HG02943 (cell line): ENCODE results near the gene LEMD2.
"Not testable (repeated sequence)": the region's sequence is repeated elsewhere in the genome, so short reads cannot be mapped to it uniquely, and the experiment has no call there.

Source experiments
- ATAC-seq: cut with Tn5 transposase; IDR thresholded peaks from one replicate; pipeline ENCODE4 v1.9.1; 2021; ENCODE audit warnings: mild to moderate bottlenecking, low read depth, moderate library complexity; ENCODE audit not compliant: unreplicated experiment

The LEMD2 gene

DNA sequence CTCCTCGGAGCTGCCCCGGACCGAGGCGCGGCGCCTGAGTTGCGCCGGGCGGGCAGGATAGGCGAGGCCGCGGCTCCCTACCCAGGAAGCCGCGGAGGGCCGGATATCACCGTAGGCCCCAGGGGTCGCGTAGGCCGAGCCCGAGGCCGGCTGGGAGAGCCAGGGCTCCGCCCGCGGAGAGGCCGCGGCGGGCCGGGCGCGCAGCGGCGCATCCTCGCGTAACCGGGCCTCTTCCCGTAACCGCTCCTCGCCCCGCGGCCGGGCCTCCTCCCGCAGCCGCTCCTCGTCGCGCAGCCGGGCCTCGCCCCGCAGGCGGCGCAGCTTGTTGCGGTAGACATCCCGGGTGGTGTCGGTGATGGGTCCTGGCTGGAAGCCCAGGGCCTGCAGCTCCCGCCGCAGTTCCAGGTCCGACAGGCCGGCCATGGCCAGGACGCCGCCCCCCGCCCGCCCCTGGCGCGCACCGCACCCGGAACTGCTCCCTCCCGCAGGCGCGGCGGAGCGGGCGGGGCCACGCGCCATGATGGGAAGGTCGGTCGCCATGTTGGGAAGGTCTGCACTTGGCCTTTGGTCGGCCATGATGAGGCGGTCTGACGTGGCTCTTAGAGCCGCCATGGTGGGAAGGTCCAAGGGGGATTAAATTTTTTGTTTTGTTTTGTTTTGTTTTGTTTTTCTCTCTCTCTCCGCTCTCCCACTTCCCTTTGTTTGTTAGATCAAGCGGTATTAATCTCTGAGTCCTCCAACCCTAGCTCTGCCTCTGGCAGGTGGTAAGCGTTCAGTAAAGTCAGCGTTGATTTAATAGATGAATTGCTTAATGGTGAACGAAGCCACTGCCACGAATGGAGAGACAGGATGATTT lies at the start of gene LEMD2:
Gene LEMD2, minus strand, starts transcription at position 437 of the 856 bp plus-strand sequence. Its CDS starts 14 bp downstream, at position 423.
- peak; percentile 79 for ATAC-seq

DNA sequence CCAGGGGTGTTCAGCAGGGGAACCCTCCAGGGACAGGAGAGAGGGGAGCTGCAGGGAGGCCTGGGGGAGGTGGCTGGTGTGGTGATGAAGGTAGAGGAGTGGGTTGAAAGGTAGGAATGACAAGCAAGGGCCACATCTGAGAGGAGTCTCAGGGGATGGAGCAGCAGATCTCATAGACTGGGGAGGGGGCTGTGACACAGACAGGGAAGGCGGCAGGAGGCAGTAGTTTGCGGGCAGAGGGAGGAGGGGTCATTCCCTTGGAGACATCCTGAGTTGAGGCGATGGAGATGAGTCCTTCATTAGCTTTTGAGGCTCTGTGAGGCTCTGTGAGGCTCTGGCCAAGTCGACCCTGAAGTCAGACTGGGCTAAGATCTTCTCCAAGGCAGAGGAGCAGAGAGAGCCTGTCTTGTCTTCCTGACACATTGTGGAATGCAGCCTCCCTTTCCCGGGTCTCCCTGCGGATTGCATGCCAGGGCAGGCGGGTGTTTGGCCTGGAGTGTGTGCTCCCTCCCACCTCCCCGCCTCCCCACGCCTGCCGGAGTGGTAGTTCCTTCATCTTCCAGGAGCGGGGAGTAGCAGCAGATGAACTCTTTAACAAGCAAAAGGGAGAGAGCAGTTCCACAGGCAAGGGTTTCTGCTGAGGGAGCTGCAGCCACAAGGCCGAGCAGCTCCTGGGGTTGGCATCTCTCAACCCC lies 49.2 kb upstream of the LEMD2 start:
- no peak for ATAC-seq

DNA sequence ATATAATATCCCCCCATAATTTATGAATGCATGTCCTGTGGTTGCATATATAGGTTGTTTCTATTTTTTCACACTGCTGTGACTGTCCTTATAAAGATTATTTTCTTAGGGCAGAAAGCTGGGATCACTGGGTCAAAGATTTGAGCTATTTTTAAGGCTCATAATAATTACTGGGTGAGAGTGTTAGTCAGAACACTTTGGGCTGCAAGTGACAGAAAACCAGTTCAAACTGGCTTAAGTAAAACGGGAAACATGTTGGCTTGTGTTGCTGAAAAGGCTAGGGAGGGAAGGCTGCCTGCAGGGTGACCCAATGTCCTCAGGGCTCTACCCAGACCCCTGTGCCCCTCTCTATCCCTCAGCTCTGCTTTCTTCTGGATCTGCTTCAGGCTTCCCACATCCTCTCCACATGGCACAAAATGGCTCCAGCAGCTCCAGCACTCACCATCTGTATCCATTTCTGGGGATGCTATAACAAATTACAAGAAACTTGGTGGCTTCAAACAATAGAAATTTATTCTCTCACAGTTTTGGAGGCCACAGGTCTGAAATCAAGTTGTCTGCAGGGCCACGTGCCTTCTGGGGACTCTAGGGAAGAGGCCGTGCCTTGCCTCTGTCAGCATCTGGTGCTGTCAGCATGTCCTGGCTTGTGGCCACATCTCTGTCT lies 48.0 kb upstream of the LEMD2 start:
- ATAC-seq, result no peak

DNA sequence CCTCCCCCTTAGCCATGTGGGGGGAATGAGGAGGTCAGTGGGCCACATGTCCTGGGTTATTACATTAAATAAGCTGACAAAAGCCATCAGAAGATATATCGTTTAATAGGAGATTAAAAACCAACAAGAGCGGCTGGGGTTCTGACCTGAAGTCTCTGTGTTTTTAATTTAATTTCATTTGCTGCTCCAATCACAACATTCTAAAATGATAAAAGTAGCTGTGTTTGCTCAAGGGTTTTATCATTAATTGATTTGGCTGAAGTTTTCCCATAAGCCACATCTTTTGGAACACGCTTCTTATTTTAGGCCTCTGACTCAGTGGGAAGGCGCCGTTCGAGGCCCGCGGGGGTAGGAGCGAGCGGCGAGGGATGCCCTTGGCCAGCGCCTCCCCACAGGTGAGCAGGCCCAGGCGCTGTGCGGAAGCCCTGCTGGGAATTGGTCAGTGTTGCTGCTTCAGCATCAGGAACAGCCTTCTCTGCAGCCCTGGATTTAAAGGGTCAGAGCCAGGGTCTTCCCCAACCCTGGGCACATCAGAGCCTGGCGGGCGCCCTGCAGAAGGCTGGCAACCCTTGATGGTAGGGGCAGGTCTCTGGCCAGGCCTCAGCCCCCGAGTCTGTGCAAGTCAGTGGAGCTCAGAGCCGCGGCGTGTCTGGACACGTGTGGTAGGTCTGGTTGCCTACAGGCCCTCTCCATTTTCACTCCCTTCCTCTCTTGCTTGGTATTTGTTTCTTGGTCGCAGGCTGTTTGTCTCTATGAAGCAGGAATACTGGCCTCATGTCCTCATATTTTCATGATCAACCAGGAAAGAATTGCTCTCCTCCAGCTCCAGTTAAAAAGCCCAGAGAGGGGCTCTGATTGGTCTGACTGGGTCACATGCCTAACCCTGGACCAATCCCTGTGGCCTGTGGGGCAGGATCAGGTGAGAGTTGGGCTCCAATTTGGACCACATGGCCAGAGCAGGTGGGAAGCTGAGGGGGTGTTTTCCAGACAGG lies 45.8 kb upstream of the LEMD2 start:
- ATAC-seq, result no peak

DNA sequence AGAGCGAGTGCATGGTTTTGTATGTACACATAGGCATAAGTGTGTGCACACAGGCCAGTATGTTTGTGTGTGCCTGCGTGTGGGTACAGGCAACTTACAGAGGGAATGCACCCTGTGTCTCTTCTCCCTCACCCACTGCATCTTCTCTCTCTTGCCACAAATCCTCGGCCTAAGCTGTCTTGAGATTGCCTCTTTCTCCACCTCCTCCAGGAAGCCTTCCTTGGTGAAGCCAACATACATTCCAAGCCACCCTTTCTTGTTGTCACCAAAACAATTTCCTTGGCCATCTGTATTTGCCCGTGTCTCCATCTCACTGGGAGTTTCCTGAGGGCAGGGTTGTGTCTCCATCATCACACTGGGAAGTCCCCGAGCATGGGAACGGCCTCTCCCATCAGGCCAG lies 44.7 kb upstream of the LEMD2 start:
- ATAC-seq, result no peak

DNA sequence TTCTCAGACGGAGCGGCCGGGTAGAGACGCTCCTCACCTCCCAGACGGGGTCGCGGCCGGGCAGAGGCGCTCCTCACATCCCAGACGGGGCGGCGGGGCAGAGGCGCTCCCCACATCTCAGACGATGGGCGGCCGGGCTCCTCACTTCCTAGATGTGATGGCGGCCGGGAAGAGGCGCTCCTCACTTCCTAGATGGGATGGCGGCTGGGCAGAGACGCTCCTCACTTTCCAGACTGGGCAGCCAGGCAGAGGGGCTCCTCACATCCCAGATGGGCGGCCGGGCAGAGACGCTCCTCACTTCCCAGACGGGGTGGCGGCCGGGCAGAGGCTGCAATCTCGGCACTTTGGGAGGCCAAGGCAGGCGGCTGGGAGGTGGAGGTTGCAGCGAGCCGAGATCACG lies 43.9 kb upstream of the LEMD2 start:
- not testable (repeated sequence) for ATAC-seq

DNA sequence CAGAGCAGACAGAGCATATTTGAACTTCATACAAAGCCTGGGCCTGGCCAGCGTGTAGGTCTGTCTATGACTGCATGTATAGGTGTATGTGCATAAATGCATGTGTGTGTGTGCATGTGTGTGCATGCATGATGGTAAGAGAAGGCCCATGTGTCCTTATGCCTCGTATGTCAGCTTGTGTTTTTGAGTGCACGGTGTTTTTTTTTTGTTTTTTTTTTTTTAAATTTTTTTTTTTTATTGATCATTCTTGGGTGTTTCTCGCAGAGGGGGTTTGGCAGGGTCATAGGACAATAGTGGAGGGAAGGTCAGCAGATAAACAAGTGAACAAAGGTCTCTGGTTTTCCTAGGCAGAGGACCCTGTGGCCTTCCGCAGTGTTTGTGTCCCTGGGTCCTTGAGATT lies 42.8 kb upstream of the LEMD2 start:
- ATAC-seq, result not testable (repeated sequence)

DNA sequence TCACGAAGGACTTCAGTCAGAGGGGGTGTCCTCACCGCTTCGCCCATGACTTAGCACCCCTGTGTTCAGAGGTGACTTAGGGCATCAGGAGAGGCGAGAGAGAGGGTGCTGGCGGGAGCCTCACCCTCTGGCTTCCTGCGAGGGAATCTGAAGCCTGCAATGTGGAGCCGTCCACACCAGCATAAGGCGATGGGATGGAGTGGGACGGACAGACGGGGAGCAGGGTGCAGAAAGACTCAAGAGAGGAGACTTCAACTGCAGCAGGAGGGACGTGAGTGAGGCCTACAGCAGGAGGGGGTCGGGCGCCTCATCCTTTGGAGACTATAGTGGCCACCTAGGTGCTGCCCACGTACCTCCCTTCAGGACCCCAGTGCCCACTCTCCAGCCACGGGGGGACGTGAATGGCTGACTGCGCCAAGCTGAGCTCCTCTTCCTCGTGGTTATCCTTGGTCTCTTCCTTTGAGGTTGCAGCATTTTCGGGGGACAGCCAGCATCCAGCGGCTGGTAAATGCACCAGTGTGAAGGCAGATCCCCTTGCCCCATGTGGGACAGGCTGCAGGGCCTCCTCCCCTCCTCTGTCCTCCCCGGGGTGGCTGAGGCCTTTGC lies 41.8 kb upstream of the LEMD2 start:
- ATAC-seq, result no peak

DNA sequence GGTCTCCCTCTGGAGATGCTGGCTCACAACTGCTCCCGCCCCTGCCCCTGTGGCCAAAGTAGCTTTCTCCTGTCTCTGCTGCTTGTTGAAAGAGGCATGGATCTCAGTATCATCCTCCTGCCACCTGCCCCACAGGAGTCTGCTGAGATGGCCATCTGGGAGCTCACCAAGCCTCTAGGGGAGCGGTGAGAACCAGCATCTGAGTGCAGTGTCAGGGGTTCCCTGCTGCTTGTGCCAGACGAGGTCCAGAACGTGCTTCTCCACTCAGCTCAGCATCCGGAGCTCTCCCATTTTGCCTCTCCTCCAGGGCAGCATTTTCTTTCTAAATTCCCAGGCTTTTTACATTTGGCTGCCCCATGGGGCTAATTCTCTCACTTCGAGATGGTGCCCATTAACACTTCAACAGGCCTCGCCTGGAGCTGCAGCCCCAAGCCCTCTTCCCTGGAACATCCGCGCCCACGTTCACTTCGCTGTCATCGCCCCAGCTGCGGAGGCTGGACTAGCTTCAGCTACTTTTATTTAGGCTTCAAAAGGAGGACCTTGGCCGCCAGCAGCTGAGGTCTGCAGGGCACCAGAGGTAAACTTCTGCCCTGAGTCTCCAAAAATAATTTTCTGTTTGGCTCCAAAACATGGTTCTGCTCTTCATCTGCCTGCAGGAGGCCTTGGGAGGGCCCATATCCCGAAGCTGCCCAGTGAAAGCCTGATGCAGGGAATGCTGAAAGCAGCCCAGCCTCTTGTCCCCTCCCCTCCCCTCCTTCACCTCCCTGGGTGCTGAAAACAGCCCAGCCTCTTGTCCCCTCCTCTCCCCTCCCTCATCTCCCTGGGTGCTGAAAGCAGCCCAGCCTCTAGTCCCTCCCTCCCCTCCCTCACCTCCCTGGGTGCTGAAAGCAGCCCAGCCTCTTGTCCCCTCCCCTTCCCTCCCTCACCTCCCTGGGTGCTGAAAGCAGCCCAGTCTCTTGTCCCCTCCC lies 40.1 kb upstream of the LEMD2 start:
- ATAC-seq, result no peak

DNA sequence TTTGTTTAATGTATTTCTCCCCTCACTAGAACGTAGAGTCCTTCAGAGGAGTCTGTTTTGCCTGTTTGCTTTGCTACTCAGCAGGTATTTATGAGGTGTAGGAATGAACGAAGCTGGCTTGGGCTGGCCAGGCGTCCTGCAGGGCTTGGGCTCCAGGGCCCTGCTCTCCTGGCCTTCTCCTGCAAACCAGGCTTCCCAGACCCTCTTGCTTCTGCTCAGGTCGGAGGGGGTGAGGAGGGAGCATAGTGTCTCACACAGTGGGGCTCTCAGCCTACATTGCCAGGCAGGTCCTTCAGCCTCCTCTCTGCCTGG lies 39.5 kb upstream of the LEMD2 start:
- no peak for ATAC-seq

DNA sequence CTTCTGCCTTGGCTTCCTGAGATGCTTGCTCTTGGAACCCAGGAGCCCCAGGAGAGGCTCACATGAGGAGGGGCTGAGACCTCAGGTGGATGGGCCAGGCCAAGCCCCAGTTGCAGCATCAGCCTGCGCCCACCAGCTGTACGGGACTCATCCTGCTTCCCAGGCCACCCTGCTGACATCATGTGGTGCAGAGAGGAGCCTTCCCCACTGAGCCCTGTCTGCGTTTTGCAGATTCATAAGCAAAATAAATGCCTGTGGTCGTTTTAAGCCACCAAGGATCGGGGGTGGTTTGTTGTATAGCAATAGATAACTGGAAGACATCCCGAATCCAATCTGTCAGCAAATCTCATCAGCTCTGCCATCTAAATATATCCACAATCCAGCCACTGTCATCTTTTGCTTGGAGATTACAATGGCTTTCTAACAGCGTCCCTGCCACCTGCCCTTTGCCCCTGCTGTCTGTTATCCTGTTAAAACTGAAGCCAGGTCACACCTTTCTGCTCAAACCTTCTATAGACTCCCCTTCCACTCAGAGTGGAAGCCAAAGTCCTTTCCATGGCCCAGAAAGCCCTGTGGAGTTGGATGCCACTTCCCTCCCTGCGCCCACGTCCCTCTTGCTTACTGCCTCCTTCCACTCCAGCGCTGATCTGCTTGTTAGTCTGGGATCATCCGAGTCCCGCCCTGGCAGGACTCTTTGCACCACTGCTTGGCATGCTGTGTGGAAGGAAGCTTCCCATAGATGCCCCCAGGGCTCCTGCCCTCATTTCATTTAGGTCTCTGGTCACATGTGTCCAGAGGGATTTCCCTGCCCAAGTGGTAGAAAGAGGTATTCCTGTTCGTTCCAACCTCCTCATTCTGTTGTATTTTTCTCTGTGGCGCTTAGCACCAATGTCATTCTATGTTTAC lies 38.9 kb upstream of the LEMD2 start:
- ATAC-seq, result no peak

DNA sequence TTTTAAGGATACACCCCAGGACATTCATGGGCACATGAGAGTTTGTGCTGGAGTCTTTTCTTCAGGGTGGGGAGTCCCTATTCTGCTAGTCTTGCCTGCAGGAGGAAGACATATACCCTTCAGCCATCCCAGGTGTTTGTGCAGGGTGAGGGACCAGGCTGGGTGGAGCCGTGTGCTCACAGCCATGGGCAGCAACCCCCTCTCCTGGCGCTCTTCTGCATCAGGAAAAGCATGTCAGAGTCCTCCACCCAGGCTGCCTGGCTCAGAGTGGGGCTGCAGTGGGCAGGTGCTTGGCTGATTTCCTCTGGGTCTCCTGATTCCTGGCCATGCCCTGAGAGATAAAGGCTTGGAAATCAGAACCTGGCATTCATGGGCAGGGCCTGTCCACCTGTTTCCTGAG lies 37.6 kb upstream of the LEMD2 start:
- no peak for ATAC-seq

DNA sequence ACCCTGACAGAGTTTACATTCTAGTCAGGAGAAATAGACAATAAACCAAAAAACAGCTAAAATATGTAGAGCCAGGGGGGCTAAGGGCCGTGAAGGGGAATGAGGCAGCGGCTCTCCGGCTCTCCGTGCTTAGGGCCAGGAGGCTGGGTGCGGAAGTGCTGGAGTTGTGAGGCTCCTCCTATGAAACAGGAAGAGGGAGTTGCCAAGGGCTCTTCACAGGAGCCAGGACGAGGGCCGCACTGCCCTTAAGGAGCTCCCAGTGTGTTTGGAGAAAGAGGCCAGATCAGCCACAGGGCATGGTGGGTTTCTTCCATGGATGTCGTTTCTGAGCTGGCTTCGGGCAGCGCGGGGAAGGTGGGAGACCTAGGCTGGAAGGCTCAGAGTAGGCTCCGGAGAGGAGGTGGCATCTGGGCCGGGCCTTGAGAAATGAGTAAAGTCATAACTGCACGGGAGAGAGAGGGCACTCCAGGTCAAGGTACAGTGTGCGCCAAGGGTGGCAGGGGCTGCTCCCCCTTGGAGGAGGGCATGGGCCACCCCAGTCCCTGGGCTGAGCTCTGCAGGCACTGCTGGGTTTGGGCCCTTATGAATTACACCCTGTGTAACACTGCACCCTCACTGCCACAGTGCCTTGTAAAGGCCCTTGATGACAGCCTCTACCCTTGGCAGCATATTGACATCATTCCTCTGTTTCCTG lies 35.7 kb upstream of the LEMD2 start:
- ATAC-seq, result no peak

DNA sequence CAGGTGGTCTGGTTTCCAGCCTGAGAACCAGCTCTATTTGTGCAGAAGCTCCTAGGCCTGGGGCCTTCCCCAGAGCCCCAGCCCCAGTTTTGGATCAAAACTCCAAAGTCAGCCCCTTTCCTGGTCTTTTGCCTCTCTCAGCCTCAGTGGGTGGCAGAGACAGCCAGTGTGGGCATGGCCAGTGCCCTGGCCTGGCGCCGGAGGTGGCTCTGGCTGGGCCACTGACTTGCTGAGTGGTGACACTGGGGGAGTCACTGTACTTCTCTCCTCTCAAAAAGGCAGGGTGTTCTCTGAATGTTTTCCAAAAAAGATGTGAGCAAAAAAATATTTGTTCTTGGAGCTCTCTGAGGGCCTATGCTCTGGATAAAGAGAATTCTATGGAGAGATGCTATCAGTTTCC lies 34.9 kb upstream of the LEMD2 start:
- ATAC-seq, result no peak

DNA sequence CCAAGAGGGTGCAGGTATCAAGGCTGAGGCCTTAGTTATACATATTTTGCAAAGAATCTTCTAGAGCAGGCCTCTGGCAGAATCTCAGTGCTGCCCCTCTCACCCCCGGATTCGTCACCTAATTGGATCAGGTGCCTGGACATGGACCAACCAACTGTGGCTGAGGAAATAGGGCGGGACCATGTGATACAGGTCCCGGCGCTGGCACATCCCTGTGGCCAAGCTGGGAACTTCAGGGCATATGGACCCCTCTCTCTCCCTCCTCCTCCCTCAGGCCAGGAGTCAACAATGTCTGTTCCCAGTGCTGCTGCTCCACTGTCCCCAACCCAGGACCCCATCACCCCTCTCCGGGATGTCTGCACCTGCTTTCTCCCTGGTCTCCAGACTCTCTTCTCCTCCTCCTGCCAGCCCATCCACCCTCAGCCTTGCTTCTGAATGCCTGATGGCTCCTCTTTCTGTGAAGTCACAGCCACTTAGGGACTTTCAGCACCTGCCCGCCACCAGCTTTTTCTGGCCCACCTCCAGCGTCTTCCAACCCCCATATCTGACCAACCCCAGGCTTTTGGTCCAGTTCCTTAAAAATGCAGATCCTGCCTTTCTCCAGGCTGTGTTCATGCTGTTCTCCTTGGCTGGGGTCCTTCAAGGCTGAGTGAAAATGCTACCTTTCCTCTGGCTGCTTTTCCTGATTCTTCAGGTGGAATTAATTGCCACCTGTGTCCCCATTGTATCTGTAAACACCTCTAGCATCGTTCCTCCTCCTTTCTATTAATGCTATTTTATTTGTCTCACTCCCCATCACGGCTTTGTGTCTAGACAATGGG lies 33.9 kb upstream of the LEMD2 start:
- no peak for ATAC-seq

DNA sequence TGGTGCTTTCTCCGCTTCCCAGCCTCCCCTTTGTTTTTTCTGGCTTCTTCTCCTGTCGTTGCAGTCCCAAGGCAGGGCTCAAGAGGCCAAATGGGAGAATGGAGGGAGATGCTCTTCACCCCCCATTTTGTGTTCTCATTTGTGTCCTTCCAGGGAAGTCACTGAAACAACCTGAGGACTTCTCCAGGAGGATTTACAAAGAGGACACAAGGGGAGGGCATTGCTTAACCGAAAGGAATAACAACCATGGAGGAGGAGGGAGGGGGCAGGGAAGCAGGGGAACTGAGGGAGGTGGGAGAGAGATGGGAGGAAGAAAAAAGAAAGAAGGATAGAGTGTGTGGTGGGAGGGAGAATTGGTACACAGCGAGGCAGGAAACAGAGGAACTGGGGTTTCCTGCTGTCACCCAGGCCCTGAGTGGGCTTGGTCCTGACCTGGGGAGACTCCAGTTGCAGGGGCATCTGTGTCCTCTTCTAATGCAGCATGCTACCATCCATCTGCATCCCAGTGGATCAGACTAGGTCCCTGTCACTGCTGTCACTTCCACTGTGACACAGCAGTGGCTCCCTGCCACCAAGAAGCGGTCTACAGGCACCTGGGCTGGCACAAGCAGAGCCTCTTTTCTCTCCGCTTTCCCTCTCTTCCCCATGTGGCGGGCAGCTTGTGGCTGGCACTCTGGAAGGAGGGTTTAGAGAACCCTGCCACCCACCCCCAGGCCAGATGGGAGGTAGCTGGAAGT lies 32.0 kb upstream of the LEMD2 start:
- ATAC-seq, result no peak
